Vagina (tissue), 2 donors: ENCODE data around the gene PCDHGA3.

ENCODE experiments used
- CTCF ChIP-seq, 3 experiments: fragments of 450-650 bp in 2 of 3; fragments of 200-600 bp in 1 of 3; sonication (generic) in 1 of 3; IDR thresholded peaks; one replicate each; pipeline ENCODE4 v1.5.1; 2017 to 2019; ENCODE audit warnings: antibody characterized with exemption in 3 of 3, mild to moderate bottlenecking in 2 of 3, moderate library complexity in 2 of 3
- POLR2A ChIP-seq, 2 donors: fragments of 450-650 bp; IDR thresholded peaks; one replicate each; pipeline ENCODE4 v1.6.1; 2017; ENCODE audit warnings: antibody characterized with exemption in 2 of 2, mild to moderate bottlenecking in 2 of 2, moderate library complexity in 2 of 2

GRCh38 chr5:141330299-141331080 lies 13.1 kb upstream of the PCDHGA3 start, which contains the start of gene PCDHGA1:
- TF ChIP-seq CTCF (IDR thresholded peaks at IDR 0.05): no peak
- no peak for TF ChIP-seq POLR2A (IDR thresholded peaks at IDR 0.05)
